ENCODE measurements around the gene SUN2.
"Not testable (repeated sequence)": the region's sequence is repeated elsewhere in the genome, so short reads cannot be mapped to it uniquely, and the experiment has no call there.

The SUN2 gene, protein sequence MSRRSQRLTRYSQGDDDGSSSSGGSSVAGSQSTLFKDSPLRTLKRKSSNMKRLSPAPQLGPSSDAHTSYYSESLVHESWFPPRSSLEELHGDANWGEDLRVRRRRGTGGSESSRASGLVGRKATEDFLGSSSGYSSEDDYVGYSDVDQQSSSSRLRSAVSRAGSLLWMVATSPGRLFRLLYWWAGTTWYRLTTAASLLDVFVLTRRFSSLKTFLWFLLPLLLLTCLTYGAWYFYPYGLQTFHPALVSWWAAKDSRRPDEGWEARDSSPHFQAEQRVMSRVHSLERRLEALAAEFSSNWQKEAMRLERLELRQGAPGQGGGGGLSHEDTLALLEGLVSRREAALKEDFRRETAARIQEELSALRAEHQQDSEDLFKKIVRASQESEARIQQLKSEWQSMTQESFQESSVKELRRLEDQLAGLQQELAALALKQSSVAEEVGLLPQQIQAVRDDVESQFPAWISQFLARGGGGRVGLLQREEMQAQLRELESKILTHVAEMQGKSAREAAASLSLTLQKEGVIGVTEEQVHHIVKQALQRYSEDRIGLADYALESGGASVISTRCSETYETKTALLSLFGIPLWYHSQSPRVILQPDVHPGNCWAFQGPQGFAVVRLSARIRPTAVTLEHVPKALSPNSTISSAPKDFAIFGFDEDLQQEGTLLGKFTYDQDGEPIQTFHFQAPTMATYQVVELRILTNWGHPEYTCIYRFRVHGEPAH

DNA sequence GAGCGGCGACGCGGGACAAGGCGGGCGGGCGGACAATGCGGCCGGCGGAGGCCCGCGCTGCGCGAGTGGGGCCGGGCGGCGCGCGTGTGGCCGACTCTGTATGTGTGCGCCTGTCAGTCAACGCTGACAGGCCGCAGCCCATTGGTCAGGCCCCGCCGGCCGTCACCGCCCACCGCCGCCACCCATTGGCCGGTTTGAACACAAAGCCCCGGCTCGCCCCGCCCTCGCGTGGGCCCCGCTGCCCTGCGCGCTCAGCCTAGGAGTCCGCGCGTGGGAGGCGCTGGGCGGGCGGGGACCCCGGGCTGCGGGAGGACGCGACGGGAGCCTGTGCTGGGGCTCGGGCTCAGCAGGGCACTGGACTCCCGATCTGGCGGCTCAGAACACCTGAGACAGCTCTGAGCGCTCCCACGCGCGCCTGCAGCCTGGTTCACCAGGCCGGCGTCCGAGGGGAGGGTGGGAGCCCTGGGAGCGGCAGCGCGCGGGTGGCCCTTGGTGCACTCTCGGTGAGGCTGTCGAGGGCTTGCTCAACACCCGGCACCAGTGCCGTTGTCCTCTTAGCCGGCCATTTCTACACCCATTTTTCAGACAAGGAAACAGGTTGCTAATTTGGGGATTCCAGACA lies at the start of gene SUN2:
SUN2 (minus strand) TSS at position 88 of the 622 bp plus-strand sequence. CDS start 3,370 bp downstream, outside the sequence.
- DNase-seq: peak; percentile 93 to 95

DNA sequence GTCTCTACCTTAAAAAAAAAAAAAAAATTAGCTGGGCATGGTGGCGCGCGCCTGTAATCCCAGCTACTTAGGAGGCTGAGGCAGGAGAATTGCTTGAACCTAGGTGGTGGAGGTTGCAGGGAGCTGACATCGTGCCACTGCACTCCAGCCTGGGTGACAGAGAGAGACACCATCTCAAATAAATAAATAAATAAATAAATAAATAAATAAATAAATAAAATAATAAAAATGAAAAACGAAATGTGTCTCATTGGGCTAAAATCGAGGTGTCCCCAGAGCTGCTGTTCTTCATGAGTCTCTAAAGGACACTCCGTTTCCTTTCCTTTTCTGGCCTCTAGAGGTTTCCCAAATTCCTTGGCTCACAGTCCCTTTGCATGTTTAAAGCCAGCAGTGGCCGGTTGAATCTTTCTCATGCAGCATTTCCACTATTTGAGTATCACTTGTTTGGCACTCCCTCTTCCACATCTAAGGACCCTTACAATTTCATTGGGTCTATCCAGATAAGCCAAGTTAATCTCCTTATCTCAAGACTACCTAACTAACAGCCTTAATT lies 49.3 kb upstream of the SUN2 start:
- DNase-seq: not testable (repeated sequence)

DNA sequence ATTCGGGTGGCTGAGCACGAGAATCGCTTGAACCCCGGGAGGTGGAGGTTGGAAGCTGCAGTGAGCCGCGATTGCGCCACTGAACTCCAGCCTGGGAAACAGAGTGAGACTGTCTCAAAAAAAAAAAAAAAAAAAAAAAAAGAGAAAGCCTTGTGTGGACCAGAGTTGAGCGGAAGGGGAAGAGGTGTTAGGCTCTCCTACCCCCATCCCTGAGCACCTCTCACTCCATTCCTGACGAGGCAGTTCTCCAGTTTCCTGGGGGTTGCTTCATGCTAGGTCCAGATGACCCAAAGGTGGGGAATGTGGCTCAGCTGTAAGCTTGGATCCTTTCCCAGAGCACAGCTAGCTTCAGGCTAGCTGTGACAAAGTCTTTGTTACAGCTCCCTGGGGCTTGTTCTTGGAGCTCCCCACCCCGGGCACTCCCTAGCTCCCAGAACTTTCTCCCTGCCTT lies 46.9 kb upstream of the SUN2 start:
- no peak for DNase-seq

DNA sequence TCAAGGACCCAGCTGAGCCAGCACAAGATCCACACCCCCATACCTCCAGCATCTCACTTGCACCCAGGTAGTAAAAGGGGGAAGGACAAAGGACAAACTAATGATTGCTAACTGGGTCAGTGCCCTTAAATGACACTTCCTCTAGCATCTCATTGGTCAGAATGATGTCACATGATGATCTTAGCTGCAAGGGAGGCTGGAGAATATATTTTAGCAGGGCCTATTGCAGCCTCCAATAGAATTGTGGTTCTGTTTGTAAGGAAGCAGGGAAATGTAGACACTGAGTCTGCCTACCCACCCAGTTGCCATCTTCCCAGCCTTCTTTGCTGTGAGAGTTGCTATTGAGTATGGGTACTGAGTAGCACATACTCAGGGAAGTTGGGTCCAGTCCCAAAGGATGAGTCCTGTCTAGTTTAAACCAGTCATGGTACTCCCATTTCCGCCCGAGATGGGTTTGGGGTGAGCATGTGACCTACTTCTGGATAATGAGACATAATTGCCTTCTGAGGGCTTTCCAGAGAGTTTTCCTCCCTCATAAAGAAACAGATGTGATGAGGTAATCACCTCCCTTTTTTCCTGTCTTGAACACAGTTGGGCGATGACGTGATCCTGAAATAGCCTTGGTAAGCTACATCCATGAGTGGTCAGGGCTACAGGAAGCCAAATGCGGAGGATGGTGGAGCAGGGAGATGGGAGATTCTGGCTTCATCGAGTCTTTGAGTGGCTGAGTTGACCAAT lies 43.6 kb upstream of the SUN2 start:
- DNase-seq: no peak

DNA sequence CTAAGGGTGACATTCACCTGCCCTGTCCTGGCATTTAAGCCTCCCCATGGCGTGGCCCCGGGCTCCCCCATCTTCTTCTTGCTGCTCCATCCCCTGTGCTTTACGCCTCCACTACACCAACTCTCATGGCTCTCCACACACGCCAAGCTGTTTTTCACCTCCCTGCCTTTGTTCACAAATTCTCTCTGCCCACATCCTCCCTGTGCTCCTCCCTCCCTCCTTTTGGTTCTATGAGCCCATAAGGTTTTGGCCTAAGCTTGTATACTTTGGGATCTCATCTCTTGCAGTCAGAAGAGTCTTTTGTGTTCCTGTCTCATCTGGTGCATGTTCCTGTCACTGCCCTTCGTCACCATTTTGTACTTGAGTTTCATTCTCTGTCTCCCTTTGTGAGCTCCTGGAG lies 42.7 kb upstream of the SUN2 start:
- DNase-seq: no peak

DNA sequence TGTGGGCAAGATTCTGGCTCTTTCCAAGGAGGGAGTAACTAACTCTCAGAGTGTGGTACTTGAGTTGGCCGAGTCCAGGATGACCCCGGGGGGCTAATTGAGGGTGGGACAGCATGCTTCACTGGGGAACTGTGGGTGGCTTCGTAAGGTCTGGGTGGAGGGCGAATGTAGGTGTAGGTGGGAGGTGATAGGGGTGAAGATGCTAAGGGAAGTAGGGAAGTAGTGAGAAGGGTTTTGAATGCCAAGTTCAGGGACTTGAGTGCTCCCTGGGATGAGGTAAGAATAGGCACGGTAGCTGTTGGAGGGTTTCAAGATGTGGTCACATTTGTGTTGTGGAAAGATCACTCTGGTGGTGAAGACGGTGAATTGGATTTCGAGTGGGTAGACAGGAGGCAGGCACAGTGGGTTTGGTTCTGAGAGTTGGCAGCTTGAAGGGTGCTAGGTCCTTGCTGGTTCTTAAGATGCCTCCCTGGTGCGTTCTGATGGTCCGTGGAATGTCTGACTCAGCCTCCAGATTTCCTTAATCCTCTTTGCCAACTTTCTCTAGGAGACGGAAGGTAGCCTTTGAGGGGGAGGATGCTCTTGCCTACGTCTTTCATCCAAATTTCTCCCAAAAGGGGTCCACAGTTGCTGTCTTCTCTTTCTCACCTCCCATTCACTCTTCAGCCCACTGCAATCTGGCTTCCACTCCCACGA lies 40.6 kb upstream of the SUN2 start:
- DNase-seq: no peak

DNA sequence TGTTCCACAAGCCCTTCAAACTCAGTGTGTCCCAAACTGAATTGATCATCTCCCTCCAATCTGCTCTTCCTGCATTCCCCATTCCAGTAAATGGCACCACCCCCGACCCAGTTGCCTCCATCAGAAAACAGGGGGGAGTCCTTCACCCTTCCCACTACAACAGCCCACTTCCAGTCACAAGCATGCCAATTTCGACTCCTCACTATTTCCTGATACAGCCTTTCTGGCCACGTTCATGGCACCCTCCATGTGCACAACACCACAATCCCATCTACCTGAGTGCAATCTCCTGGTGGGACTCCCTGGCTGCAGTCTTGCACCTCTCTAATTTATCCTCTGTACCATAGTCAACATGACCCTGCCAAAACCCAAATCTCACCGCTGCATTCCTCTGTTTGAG lies 39.8 kb upstream of the SUN2 start:
- no peak for DNase-seq

DNA sequence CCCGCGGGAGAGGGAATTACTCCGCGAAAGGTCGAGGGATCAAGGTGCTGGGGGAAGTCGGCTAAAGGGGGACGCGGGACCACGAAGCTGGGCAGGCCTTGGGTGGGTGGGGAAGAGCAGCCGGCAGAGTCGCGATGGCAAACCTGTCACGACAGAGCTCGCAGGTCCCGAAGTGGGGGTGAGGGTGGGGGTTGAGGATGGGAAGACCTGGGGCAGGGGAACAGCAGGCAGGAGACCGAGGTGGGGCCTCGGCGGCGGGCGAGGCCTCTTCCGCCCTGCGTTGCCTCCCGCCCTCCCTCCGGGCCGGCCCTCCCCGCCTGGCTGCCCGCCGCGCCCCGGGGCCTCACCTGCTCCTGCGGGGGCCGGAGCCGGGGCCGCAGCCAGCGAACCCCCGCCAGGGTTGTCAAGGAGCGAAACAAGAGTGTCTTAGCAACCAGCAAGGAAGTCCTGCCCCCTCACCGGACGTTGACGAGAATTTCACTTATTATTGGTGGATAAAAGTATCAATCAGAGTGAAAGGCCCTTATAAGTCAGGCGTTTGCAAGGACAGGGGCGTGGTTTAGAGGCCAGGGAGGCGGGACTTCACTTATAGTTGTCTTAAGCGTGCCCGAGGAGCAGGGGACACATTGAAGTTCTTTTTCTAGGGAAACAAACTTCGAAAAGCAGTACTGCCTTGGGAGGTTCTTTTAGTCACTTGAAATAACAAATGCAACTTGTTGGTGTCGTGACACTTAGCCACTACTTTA lies 38.1 kb upstream of the SUN2 start, which contains the start of gene DNAL4:
DNAL4 (minus strand) TSS at position 423 of the 746 bp plus-strand sequence. CDS start 11,412 bp downstream, outside the sequence.
- peak; percentile 94 to 97 for DNase-seq

DNA sequence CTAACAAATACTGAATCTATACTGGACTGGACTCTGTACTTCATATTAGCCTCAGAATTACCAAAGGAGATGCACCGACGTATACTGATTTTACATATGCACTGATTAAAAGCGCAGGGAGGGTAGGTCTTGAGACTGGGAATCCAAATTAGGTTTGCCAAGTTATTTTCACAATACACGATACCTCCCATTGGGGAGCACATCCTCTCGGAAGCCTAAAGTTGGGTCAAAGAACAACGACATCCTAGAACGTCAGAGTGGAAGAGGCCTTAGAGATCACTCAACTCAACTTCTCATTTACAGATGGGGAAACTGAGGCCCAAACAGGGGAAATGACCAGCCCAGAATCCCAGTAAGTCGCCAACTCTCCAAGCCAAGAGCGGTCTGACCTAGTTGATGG lies 37.5 kb upstream of the SUN2 start:
- DNase-seq: no peak

DNA sequence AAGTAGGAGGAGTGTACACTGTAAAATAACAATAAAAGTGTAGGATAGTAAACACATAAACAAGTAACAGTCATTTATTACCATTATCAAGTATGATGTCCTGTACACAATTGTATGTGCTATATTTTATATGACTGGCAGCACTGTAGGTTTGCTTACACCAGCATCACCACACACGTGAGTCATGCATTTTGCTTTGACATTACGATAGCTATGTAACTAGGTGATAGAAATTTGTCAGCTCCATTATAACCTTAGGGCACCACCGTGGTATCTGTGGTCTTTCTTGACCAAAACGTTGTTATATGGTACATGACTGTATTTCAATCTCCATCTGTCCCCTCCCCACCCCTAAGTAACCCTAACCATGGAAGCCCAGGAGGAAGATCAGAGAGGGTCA lies 37.0 kb upstream of the SUN2 start:
- DNase-seq: no peak

DNA sequence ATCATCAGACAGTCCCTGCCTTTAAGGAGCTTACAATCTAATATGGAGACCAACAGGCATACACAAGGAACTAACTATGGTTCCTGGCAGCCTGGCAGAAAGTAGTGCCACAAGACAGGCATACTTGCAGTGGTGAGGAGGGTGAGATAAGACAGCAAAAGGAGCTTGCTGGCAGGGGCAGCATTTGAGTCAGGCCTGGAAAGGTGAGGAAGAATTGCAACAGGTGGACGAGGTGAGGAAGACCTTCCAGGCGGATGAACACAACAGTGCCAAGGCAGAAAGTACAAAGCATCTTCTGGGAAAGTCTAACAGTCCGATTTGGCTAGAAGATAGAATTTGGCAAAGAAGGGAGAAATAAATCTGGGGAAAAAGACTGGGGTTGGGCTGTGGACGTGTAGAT lies 33.8 kb upstream of the SUN2 start:
- no peak for DNase-seq

DNA sequence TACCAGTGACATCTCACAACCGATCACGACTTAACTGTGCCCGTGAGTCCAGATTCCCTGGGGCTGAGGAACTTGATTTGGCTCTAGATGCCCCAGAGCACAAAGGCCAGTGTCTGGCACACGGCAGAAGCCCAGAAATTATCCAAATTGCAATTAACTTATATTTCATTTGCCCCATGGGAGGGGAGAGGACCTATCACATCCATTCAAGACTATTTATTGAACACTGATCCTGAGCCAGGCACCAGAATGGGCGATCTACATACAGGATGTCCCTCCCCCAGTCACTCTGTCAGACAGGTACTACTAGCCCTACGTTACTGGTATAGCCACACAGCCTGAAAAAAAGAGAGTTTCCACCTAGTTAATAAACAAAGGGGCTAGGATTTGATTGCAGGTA lies 33.0 kb upstream of the SUN2 start:
- no peak for DNase-seq

DNA sequence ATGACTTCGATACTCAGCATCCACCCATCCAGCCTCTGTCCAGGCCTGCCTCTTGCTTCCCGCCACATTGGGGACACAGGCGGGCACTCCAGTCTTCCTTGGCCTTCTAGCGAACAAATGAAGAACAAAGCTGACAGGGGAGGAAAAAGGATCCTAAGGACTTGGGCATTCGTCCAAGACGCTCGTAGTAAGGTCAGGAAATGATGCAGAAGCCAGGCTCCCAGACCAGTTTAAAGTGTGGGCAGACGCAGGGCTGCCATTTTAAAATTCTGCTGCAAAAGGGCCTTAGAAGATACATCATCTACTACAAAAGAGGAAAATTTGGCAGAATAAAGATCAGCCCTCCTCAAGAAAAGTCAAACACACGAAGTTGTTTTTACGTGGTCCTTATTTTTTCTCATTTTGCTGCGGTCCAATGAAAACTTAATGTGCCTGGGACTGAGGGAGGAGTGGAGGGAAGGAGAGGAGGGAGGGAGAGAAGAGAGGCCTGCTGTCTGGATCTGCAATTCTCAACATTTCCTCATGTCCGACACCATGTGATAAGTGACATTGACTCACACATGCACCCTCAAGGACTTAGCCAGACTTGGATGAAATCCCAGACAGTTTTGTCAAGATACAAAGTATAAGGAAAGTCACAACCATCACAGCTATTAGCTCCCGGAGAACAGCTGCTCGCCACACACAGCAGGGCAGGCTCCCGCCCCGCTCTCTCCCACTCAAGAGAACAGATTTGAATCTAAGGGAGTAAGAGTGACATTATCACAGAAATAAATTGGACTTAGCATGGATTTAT lies 32.4 kb upstream of the SUN2 start:
- DNase-seq: no peak

DNA sequence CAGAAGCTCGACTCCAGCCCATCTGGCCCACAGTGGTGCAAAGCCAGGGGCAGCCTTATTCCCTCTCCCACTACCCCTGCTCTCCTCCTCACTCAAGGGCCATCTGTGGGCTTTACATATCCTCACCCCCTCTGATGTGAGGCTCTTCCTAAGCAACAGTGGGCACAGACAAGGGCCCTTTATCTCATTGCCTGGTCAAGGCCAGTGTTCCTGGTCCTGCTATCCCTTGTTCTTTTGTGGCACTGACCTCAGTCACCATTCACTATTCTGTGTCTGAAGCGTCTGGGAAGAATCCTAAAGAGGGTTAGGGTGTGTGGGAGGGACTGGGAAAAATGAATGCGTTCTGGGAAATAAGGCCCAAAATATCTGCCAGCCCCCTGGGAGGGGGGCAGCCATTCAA lies 30.8 kb upstream of the SUN2 start:
- no peak for DNase-seq

DNA sequence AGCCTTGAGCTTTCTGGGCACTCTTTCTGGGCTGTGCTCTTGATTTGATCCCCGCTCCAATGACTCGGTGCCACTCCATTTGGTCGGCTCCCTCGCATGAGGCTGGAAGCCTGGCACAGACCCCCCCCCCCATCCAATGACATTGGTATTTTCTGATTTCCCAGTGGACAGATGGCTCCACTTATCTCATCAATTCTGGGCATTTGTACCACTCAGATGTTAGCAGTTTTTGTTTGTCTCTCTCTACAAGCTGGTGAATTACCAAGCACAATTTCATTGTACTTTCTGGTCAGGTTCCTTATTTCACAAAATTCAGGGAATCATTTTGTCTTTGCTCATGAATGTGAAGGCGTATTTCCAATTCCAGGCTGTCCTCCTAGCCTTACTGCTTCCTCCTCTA lies 29.1 kb upstream of the SUN2 start:
- no peak for DNase-seq

DNA sequence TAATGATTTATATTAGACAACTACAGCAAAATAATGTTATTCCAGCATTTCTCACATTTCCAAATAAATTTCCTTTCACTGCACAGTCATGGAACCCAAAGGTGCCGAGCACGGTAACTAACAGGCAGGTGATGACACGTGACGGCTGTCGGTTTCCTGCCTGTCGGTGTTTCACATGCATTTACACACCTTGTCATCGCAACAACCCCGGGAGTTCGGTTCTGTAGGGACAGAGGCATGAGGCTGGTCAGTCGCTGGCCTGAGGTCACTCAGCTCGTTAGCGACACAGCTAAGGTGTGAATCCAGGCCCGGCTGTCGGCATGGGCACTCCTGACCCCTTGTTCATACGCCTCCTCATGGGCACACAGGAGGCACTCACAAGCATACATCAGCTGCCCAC lies 28.2 kb upstream of the SUN2 start:
- no peak for DNase-seq

DNA sequence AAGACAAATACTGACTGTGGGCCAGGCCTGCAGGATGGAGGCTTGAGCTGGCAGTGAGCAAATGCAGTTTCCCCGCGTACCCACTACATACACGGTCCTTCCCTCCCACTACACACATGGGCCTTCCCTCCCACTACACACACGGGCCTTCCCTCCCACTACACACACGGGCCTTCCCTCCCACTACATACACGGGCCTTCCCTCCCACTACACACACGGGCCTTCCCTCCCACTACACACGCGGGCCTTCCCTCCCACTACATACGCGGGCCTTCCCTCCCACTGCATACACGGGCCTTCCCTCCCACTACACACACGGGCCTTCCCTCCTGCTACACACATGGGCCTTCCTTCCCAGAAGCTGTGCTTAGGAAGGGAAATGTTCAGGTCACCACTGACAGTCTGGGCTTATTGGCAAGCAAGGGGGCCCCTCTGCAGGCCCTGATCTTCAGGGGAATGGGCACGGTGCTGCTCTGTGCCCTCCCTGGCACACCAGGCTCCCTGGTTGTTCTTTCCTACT lies 27.4 kb upstream of the SUN2 start:
- DNase-seq: no peak

DNA sequence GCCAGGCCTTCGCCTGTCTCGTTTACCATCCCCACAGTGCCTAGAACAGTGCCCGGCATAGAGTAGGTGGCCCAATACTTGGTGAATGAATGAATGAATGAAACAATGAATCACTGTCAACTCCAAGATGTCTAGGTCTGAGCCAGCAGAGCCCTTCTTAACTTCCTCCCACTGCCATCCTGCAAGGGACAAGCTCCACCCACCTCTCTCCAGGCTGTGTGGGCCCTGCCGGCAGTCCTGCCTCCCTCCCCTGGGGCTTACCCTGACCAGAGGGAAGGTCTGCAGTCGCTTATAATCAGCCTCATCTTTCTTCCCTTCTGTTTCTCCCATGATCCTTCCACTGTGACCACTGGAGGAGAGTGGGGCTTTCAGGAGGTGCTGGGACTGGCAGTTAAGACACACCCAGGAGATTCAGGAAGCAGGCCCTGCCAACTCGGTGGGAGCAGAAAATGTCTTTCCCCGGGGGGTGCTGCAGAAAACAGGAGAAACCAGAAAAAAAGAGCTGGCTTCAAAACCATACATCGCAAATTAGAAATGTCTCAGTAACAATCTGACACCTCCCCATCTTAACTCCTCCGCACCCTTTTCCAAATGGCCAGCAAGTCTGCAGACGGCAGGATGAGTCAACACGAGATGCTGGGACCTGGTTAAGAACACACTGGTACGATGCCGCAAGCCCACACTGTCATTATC lies 26.8 kb upstream of the SUN2 start:
- DNase-seq: no peak

DNA sequence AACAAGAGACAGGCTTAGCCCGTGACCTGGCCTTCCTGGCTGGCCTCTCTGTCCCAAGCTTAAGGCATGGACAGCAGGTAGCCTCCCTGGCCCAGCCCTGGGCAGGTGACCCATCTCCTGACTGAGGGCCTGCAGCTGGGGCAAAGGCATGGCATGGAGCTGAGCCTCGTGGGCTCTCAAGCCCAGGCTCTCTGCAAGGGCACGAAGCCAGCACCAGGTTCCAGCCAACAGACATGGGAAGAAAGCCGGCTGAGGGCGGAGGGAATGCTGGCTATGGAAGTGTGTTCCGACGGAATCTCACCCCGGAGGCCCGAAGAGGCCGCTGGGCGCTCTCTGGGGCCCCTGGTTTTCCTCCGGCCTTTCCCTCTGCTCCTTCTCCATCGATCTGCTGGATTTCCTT lies 25.2 kb upstream of the SUN2 start:
- DNase-seq: no peak
